Uterus (tissue), 4 donors: ENCODE data around the gene MCUB. TPM values are rescaled to one million over a fixed set of nuclear protein-coding genes. Genes with fewer than 3 reads are reported as not detected.

Source experiments
- DNase-seq, 2 donors: peaks; one replicate each; pipeline ENCODE4 v3.0.0-alpha.2; 2019 to 2020
- H3K27ac ChIP-seq, 2 donors: fragments of 200-600 bp; sonication (generic); 1 replicate in 1 of 2; 2 replicates in 1 of 2; pipeline ENCODE4 v1.5.1; 2016 to 2018
- H3K27me3 ChIP-seq, 2 donors: fragments of 200-600 bp; sonication (generic); one replicate each; pipeline ENCODE4 v1.5.1; 2018 to 2019; ENCODE audit warnings: control low read depth in 1 of 2
- H3K36me3 ChIP-seq, 2 donors: fragments of 200-600 bp; sonication (generic); one replicate each; pipeline ENCODE4 v1.5.1; 2019; ENCODE audit warnings: control low read depth in 1 of 2
- H3K4me1 ChIP-seq, 2 donors: fragments of 200-600 bp; sonication (generic); one replicate each; pipeline ENCODE4 v1.5.1; 2018 to 2019; ENCODE audit warnings: control low read depth in 1 of 2
- H3K4me3 ChIP-seq, 2 donors: fragments of 200-600 bp; sonication (generic); 1 replicate in 1 of 2; 2 replicates in 1 of 2; pipeline ENCODE4 v1.5.1; 2018 to 2019; ENCODE audit warnings: mild to moderate bottlenecking in 1 of 2
- H3K9me3 ChIP-seq, 2 donors: fragments of 200-600 bp; sonication (generic); one replicate each; pipeline ENCODE4 v1.5.1; 2019; ENCODE audit warnings: control low read depth in 1 of 2
- CTCF ChIP-seq, 4 experiments: fragments of 200-600 bp in 2 of 4; fragments of 450-650 bp in 2 of 4; sonication (generic) in 2 of 4; IDR thresholded peaks; one replicate each; pipeline ENCODE4 v1.5.1; 2016 to 2019; ENCODE audit warnings: antibody characterized with exemption in 4 of 4, mild to moderate bottlenecking in 2 of 4, moderate library complexity in 1 of 4
- POLR2A ChIP-seq, 2 donors: fragments of 450-650 bp; IDR thresholded peaks; one replicate each; pipeline ENCODE4 v1.6.1; 2016; ENCODE audit warnings: antibody characterized with exemption in 2 of 2, mild to moderate bottlenecking in 1 of 2, moderate library complexity in 1 of 2
- intact Hi-C: fragments of 100-400 bp; cut with DNase I; formaldehyde crosslinking; loops from one replicate; pipeline ENCODE4 v1.15.1; 2023; ENCODE audit warnings: low total_unique reads
- total RNA-seq, 4 donors: library from RNA; depleted of rRNA in 3 of 4; stranded (reverse); fragments of >200 nt in 3 of 4; gene quantifications; one replicate each; pipeline versions ENCODE4 v1.1.0 to v1.2.4, GENCODE V29; 2014 to 2023
- donor health status: DM: yes; HTN: yes; CAD: no.

The MCUB gene
- total RNA-seq, 4 donors from 2014 or later: 3.3 to 34.8 (median 21.4) TPM

- no peaks in the 10 kb centered on the region for H3K36me3 ChIP-seq
- no peak overlapping the region for H3K4me3 ChIP-seq
- DNase-seq: no peak
- H3K4me1 ChIP-seq: no peaks in the 10 kb centered on the region
- H3K9me3 ChIP-seq: no peaks in the 10 kb centered on the region
- H3K27ac ChIP-seq: no peak overlapping the region
- intact Hi-C loops: loop anchor here (10.0 kb wide), 1 partner anchor 274 kb away; the partner anchor contains the start of gene SEC24B
- TF ChIP-seq CTCF (IDR thresholded peaks at IDR 0.05) (no peak), POLR2A (IDR thresholded peaks at IDR 0.05) (no peak)
- no peaks in the 10 kb centered on the region for H3K27me3 ChIP-seq
These were observed 148.9 kb downstream of the MCUB start for GRCh38 chr4:109708990-109709389.

GRCh38 chr4:109713500-109713899 is 153.5 kb downstream of the MCUB start:
- H3K27me3 ChIP-seq: no peaks in the 10 kb centered on the region
- H3K27ac ChIP-seq: no peak overlapping the region
- H3K36me3 ChIP-seq: no peaks in the 10 kb centered on the region
- no peak for TF ChIP-seq CTCF (IDR thresholded peaks at IDR 0.05)
- TF ChIP-seq POLR2A (IDR thresholded peaks at IDR 0.05): no peak
- DNase-seq: no peak
- intact Hi-C loops: no loop called here
- no peaks in the 10 kb centered on the region for H3K4me1 ChIP-seq
- H3K4me3 ChIP-seq: no peak overlapping the region
- H3K9me3 ChIP-seq: no peaks in the 10 kb centered on the region

GRCh38 chr4:109718759-109719158 is 158.7 kb downstream of the MCUB start:
- Histone ChIP-seq H3K27me3 (no peaks in the 10 kb centered on the region), H3K9me3 (no peaks in the 10 kb centered on the region), H3K4me1 (no peaks in the 10 kb centered on the region), H3K4me3 (no peak overlapping the region), H3K27ac (no peak overlapping the region), H3K36me3 (no peaks in the 10 kb centered on the region)
- intact Hi-C loops: no loop called here
- TF ChIP-seq CTCF (IDR thresholded peaks at IDR 0.05) (no peak), POLR2A (IDR thresholded peaks at IDR 0.05) (no peak)
- no peak for DNase-seq

- H3K36me3 ChIP-seq: no peaks in the 10 kb centered on the region
- no peak overlapping the region for H3K4me3 ChIP-seq
- no peak for DNase-seq
- no peak for TF ChIP-seq CTCF (IDR thresholded peaks at IDR 0.05)
- no peak for TF ChIP-seq POLR2A (IDR thresholded peaks at IDR 0.05)
- no peak overlapping the region for H3K27ac ChIP-seq
- no peaks in the 10 kb centered on the region for H3K27me3 ChIP-seq
- no peaks in the 10 kb centered on the region for H3K9me3 ChIP-seq
- intact Hi-C loops: no loop called here
- H3K4me1 ChIP-seq: no peaks in the 10 kb centered on the region
These were observed 159.6 kb downstream of the MCUB start for GRCh38 chr4:109719604-109720003.

- Histone ChIP-seq H3K27ac (no peak overlapping the region), H3K4me3 (no peak overlapping the region), H3K4me1 (no peaks in the 10 kb centered on the region), H3K36me3 (no peaks in the 10 kb centered on the region), H3K27me3 (no peaks in the 10 kb centered on the region), H3K9me3 (no peaks in the 10 kb centered on the region)
- TF ChIP-seq POLR2A (IDR thresholded peaks at IDR 0.05) (no peak), CTCF (IDR thresholded peaks at IDR 0.05) (no peak)
- intact Hi-C loops: no loop called here
- DNase-seq: no peak
These were observed 161.0 kb downstream of the MCUB start for GRCh38 chr4:109721033-109721432.
